OCI-LY1 (cell line): ENCODE data around the gene CFAP73.

Experiments
- H2AFZ ChIP-seq: fragments of 200-600 bp; sonication (generic), shearing (Covaris generic); 2 replicates; pipeline ENCODE4 v1.6.0; 2014; ENCODE audit warnings: antibody characterized with exemption, mild to moderate bottlenecking, low read length
- H3F3A ChIP-seq: fragments of 200-600 bp; sonication (generic), shearing (Covaris generic); 2 replicates; pipeline ENCODE4 v1.6.0; 2014; ENCODE audit warnings: mild to moderate bottlenecking, antibody characterized with exemption, low read length, moderate library complexity; ENCODE audit not compliant: insufficient read depth
- H3K27ac ChIP-seq: fragments of 200-600 bp; sonication (generic); 2 replicates; pipeline ENCODE4 v1.5.1; 2014; ENCODE audit warnings: low read length, mixed run types, mild to moderate bottlenecking, low read depth; ENCODE audit not compliant: poor library complexity, severe bottlenecking
- H3K27me3 ChIP-seq: fragments of 200-600 bp; sonication (generic); 2 replicates; pipeline ENCODE4 v1.6.0; 2014; ENCODE audit warnings: antibody characterized with exemption, mild to moderate bottlenecking, low read length, moderate library complexity; ENCODE audit not compliant: insufficient read depth
- H3K36me3 ChIP-seq: fragments of 200-600 bp; sonication (generic); 2 replicates; pipeline ENCODE4 v1.6.1; 2014; ENCODE audit warnings: mild to moderate bottlenecking, antibody characterized with exemption, low read length, moderate library complexity, mixed read lengths; ENCODE audit not compliant: insufficient read depth
- H3K4me1 ChIP-seq: fragments of 200-600 bp; sonication (generic); 2 replicates; pipeline ENCODE4 v1.5.1; 2014; ENCODE audit warnings: mild to moderate bottlenecking, low read length, moderate library complexity; ENCODE audit not compliant: insufficient read depth, severe bottlenecking
- H3K4me2 ChIP-seq: fragments of 200-600 bp; sonication (generic), shearing (Covaris generic); 2 replicates; pipeline ENCODE4 v1.6.1; 2014; ENCODE audit warnings: low read length
- H3K4me3 ChIP-seq: fragments of 200-600 bp; sonication (generic); 2 replicates; pipeline ENCODE4 v1.5.1; 2014; ENCODE audit warnings: low read length, low read depth, mild to moderate bottlenecking, mixed read lengths; ENCODE audit not compliant: poor library complexity, severe bottlenecking
- H3K79me2 ChIP-seq: fragments of 200-600 bp; shearing (Covaris generic); 2 replicates; pipeline ENCODE4 v1.6.1; 2016; ENCODE audit warnings: mixed run types, low read length, mixed read lengths; ENCODE audit not compliant: insufficient read depth
- H3K9ac ChIP-seq: fragments of 200-600 bp; sonication (generic), shearing (Covaris generic); 2 replicates; pipeline ENCODE4 v1.6.1; 2014; ENCODE audit warnings: mild to moderate bottlenecking, low read length, mixed read lengths
- H3K9me2 ChIP-seq: fragments of 200-600 bp; sonication (generic), shearing (Covaris generic); 2 replicates; pipeline ENCODE4 v1.6.1; 2014; ENCODE audit warnings: low read depth, mild to moderate bottlenecking, low read length, mixed read lengths
- H3K9me3 ChIP-seq: fragments of 200-600 bp; shearing (Covaris generic); 2 replicates; pipeline ENCODE4 v1.6.1; 2014; ENCODE audit warnings: low read length, mixed read lengths
- H4K20me1 ChIP-seq: fragments of 200-600 bp; sonication (generic), shearing (Covaris generic); 2 replicates; pipeline ENCODE4 v1.6.0; 2016; ENCODE audit warnings: mild to moderate bottlenecking, low read length; ENCODE audit not compliant: insufficient read depth
- CTCF ChIP-seq: fragments of 200-600 bp; sonication (generic), shearing (Covaris generic); IDR thresholded peaks from 2 replicates; pipeline ENCODE4 v1.5.1; 2017; ENCODE audit warnings: mild to moderate bottlenecking, antibody characterized with exemption, low read length, moderate library complexity, mixed read lengths
- EZH2 ChIP-seq: fragments of 200-600 bp; sonication (generic), shearing (Covaris generic); IDR thresholded peaks from 2 replicates; pipeline ENCODE4 v1.8.0; 2017; ENCODE audit warnings: borderline replicate concordance, mixed run types, mild to moderate bottlenecking, antibody characterized with exemption, low read length, moderate library complexity, mixed read lengths

CFAP73 gene

GRCh38 chr12:113151655-113152054 lies 2.1 kb downstream of the CFAP73 start:
- Histone ChIP-seq H3K9me2 (no peaks in the 10 kb centered on the region), H3K79me2 (peaks cover 7% of the 10 kb centered on the region), H3K4me1 (peaks cover 58% of the 10 kb centered on the region), H3F3A (peaks cover 8% of the 10 kb centered on the region), H3K9me3 (no peaks in the 10 kb centered on the region), H3K4me3 (peak overlapping the region; percentile 88), H3K4me2 (peak overlapping the region; percentile 79), H3K9ac (peak overlapping the region; percentile 99), H4K20me1 (no peaks in the 10 kb centered on the region), H3K36me3 (peaks cover 5% of the 10 kb centered on the region; the same call in 1 of the 2 replicates), H3K27ac (peak overlapping the region; percentile 92), H3K27me3 (no peaks in the 10 kb centered on the region), H2AFZ (no peak overlapping the region)
- TF ChIP-seq CTCF (no peak), EZH2 (no peak)

GRCh38 chr12:113152196-113152834 lies 2.8 kb downstream of the CFAP73 start:
- Histone ChIP-seq H2AFZ (no peak overlapping the region), H3K4me3 (peak overlapping the region; percentile 88), H3K4me2 (peak overlapping the region; percentile 79), H3K4me1 (peaks cover 64% of the 10 kb centered on the region), H3K36me3 (peaks cover 11% of the 10 kb centered on the region; the same call in 1 of the 2 replicates), H3K9ac (peak overlapping the region; percentile 99), H3K79me2 (peaks cover 7% of the 10 kb centered on the region), H3K27ac (peak overlapping the region; percentile 92), H3K9me2 (no peaks in the 10 kb centered on the region), H4K20me1 (no peaks in the 10 kb centered on the region), H3K9me3 (no peaks in the 10 kb centered on the region), H3K27me3 (no peaks in the 10 kb centered on the region), H3F3A (peaks cover 9% of the 10 kb centered on the region)
- TF ChIP-seq CTCF (no peak), EZH2 (no peak)

- Histone ChIP-seq H3K4me3 (peak overlapping the region; percentile 88), H3K36me3 (peaks cover 19% of the 10 kb centered on the region; the same call in 1 of the 2 replicates), H3K9me2 (no peaks in the 10 kb centered on the region), H3K4me2 (peak overlapping the region; percentile 79), H3K27ac (peak overlapping the region; percentile 92), H4K20me1 (no peaks in the 10 kb centered on the region), H3K9me3 (no peaks in the 10 kb centered on the region), H3K79me2 (peaks cover 7% of the 10 kb centered on the region), H3F3A (peaks cover 9% of the 10 kb centered on the region), H3K9ac (peak overlapping the region; percentile 99), H3K27me3 (no peaks in the 10 kb centered on the region), H2AFZ (no peak overlapping the region), H3K4me1 (peaks cover 73% of the 10 kb centered on the region)
- TF ChIP-seq CTCF (peak; percentile 70), EZH2 (no peak)
Observed at GRCh38 chr12:113152835-113153814, 3.6 kb downstream of the CFAP73 start.
